ENCODE data around the gene SLC5A10.
"Not testable (repeated sequence)": the region's sequence is repeated elsewhere in the genome, so short reads cannot be mapped to it uniquely, and the experiment has no call there.

- TF ChIP-seq, protein P1, sequence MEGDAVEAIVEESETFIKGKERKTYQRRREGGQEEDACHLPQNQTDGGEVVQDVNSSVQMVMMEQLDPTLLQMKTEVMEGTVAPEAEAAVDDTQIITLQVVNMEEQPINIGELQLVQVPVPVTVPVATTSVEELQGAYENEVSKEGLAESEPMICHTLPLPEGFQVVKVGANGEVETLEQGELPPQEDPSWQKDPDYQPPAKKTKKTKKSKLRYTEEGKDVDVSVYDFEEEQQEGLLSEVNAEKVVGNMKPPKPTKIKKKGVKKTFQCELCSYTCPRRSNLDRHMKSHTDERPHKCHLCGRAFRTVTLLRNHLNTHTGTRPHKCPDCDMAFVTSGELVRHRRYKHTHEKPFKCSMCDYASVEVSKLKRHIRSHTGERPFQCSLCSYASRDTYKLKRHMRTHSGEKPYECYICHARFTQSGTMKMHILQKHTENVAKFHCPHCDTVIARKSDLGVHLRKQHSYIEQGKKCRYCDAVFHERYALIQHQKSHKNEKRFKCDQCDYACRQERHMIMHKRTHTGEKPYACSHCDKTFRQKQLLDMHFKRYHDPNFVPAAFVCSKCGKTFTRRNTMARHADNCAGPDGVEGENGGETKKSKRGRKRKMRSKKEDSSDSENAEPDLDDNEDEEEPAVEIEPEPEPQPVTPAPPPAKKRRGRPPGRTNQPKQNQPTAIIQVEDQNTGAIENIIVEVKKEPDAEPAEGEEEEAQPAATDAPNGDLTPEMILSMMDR (IDR thresholded peaks at IDR 0.05; ENCODE audit: borderline replicate concordance, extremely low read depth, low read length, poor library complexity, severe bottlenecking), result not testable (repeated sequence)
- not testable (repeated sequence) for TF ChIP-seq EZH2 (IDR thresholded peaks at IDR 0.05; ENCODE audit: borderline replicate concordance, low read depth, low read length, severe bottlenecking)
Measured at GRCh38 chr17:19028671-19029070, 76.7 kb downstream of the SLC5A10 start.

Data from DND-41 (cell line).